DOHH2 (cell line): ENCODE results near the gene CA7.

Source experiments
- CTCF ChIP-seq: fragments of 200-600 bp; sonication (generic); IDR thresholded peaks from one replicate; pipeline ENCODE4 v1.5.1; 2014; ENCODE audit warnings: antibody characterized with exemption, mild to moderate bottlenecking, low read depth, low read length; ENCODE audit not compliant: poor library complexity, severe bottlenecking
- EZH2phosphoT487 ChIP-seq: fragments of 200-600 bp; sonication (generic); IDR thresholded peaks from 2 replicates; pipeline ENCODE4 v1.6.1; 2017; ENCODE audit warnings: borderline replicate concordance, mild to moderate bottlenecking, antibody characterized with exemption, low read length, moderate library complexity, mixed read lengths

GRCh38 chr16:66891797-66892196, 47.6 kb downstream of the CA7 start:
- TF ChIP-seq CTCF (no peak), EZH2phosphoT487 (no peak)
